Fibroblast of pulmonary artery (primary cell): ENCODE results near the gene NDRG4.
A peak's percentile ranks its signal among the peaks of the same experiment; 100 is the strongest.

Experiments
- DNase-seq: peaks from one replicate; pipeline ENCODE4 v3.0.0-alpha.2; 2010; ENCODE audit warnings: low read depth
- H3K4me3 ChIP-seq: replicated peaks from 2 replicates; pipeline ENCODE4 v1.5.1; 2011; ENCODE audit warnings: low read depth, mild to moderate bottlenecking, control low read depth, low read length, moderate library complexity
- CTCF ChIP-seq: IDR thresholded peaks from 2 replicates; pipeline ENCODE4 v1.5.1; 2011; ENCODE audit warnings: mild to moderate bottlenecking, control low read depth, low read length, inconsistent platforms; ENCODE audit errors: missing control alignments

The NDRG4 gene

GRCh38 chr16:58499092-58499511, 841 bp upstream of the NDRG4 start:
- no peak for TF ChIP-seq CTCF
- H3K4me3 ChIP-seq = no peak overlapping the region
- DNase-seq = no peak

GRCh38 chr16:58500430-58501241, 693 bp downstream of the NDRG4 start:
- H3K4me3 ChIP-seq = peak overlapping the region; percentile 57

GRCh38 chr16:58501242-58502131, 1.5 kb downstream of the NDRG4 start:
- TF ChIP-seq CTCF = no peak
- DNase-seq = no peak
- H3K4me3 ChIP-seq = peak overlapping the region; percentile 57

More at GRCh38 chr16:58500430-58501241, 693 bp downstream of the NDRG4 start:
- no peak for DNase-seq
- no peak for TF ChIP-seq CTCF

- TF ChIP-seq CTCF = no peak
- H3K4me3 ChIP-seq = no peak overlapping the region
- DNase-seq = no peak
Measured at GRCh38 chr16:58502217-58502921, 2.4 kb downstream of the NDRG4 start.

- no peak for TF ChIP-seq CTCF
- DNase-seq = no peak
- H3K4me3 ChIP-seq = no peak overlapping the region
Measured at GRCh38 chr16:58503166-58503862, 3.4 kb downstream of the NDRG4 start.

- DNase-seq = no peak
- TF ChIP-seq CTCF = no peak
- no peak overlapping the region for H3K4me3 ChIP-seq
Measured at GRCh38 chr16:58503863-58504688, 4.1 kb downstream of the NDRG4 start.
